NCI-H1436 treated with DMSO at 0.1 percent for 48 hours (cell line): ENCODE results near the gene ENKUR.
A peak's percentile ranks its signal among the peaks of the same experiment; 100 is the strongest.

Experiments used
- DNase-seq: peaks from one replicate; lab custom pipeline; 2025; lab: John Stamatoyannopoulos, UW

The ENKUR gene

GRCh38 chr10:24947304-24948097 is 68.5 kb downstream of the ENKUR start:
- DNase-seq = no peak

GRCh38 chr10:24944512-24945255 is 71.3 kb downstream of the ENKUR start:
- DNase-seq = peak; percentile 20

DNA sequence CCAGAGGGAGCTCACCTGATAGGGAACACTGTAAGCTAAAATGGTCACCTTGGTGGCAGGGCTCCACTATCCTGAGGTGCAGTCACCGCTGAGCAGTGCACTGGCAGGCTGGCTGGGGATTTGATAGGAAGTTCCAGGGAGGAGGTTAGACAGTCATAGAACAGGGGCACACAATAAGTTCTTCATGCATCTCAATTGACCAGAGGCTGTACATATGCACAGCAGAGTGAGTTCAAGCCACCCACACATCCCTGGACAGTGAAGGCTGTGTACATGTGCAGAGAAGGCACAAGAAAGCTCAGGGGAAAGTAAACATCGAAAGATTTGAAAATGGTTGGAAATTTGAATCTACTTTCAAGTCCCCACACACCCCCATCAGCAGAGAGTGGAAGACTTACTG is 77.4 kb downstream of the ENKUR start:
- no peak for DNase-seq

- no peak for DNase-seq
Observed at GRCh38 chr10:24938076-24938475, 77.9 kb downstream of the ENKUR start.

- no peak for DNase-seq
Observed at GRCh38 chr10:24935504-24936292, 80.3 kb downstream of the ENKUR start.
